NOMO-1 (cell line): ENCODE results near the gene COLEC11.
"Not testable (repeated sequence)": the region's sequence is repeated elsewhere in the genome, so short reads cannot be mapped to it uniquely, and the experiment has no call there.

Experiments used
- DNase-seq, 2 experiments: peaks; one replicate each; lab custom pipeline; 2025; ENCODE audit not compliant: unreplicated experiment in 2 of 2; lab: John Stamatoyannopoulos, UW

COLEC11 gene

GRCh38 chr2:3650140-3650920 lies 55.4 kb downstream of the COLEC11 start:
- no peak for DNase-seq

DNA sequence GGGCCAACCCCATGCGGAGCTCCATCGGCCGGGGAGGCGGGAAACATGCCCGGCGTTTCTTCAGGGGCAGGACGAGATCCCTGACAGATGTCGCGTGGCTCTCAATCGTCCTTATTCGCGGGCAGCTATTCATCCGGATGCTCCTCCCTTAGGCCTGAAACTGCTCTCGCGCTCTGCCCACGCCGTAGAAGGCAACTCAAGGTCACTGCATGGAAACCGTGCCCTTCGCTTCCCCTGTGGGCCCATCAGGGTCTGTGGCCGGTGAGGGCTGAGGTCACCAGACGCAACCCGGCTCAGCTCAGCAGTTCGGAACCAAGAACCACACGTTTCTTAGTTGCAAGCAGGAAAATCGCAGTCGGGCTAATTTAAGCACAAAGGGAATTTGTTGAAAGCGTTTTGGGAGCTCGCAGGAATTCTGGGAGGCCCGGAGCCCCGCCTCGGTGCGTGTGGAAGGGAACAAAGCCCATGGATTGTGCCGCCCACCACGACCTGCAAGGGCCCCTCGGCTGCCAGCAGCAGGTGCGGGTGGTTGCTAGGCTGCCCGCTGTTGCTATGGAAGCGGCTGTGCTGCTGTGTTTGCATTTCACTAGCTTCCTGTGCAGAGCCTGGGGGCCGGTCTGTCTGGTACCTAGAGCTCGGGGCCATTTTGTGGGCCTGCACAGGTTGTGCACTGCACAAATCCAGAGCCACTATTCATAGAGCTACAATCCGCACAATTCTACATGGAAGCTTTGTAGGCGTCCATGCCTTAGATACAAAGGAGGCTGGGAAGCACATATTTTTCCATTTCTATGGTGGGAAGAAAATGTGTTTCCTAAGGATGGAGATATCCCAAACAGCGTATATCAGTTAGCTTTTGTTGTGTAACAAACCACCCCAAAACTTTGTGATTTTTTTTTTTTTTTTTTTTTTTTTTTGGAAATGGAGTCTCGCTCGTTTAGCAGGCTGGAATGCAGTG lies 57.1 kb downstream of the COLEC11 start:
- DNase-seq = no peak

DNA sequence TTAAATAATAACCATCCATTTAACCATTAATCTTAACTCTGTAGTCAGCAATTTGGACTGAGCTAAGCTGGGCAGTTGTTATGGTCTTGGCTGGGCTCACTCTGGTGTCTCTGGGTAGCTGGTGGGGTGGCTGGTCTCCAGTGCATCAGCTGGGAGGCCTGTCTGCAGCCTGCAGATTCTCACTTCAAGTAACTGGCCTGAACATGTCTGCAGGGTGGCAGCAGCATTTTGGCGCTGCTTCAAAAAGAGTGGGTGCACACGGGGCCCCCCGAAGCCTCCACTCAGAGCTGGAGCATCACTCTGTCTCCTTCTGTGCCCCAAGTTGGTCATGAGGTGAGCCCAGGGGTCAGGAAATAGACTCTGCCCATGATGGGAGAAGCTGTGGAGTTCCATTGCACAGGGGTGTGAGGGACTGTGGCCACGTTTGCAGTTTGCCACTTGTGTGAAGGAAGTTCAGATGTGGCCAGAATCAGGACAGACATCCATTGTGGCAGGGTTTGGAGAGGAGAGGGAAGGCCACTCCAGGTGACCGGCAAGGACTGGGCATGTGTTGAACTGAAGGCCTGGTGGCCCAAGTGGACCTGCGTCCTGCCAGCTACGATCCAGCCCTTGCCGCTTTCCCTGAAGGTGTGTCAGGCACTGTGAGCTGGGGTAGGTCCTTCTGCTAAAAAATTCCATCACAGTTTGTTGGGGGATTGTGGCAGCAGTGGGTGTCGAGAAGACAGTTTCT lies 58.1 kb downstream of the COLEC11 start:
- no peak for DNase-seq

DNA sequence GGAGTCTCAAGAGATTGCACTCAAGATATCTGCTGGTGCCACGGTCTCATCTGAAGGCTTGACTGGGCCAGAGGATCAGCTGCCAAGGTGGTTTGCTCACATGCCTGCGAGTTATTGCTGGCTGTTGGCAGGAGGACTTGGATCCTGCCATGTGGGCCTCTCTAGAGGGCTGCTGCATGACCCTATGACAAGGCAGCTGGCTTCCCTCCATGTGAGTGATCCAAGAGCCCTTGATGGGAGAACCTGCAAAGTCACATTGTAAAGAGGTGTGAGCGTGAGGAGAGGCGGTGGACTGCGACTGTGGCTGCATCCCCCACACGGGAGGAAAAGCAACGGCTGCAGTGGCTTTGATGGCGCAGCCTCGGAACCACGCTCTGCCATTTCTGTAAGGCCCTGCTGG lies 59.1 kb downstream of the COLEC11 start:
- DNase-seq = no peak

GRCh38 chr2:3654531-3655225 lies 59.8 kb downstream of the COLEC11 start:
- no peak for DNase-seq

- DNase-seq = no peak
These were observed 61.2 kb downstream of the COLEC11 start for GRCh38 chr2:3655871-3656761.

GRCh38 chr2:3656762-3657721 lies 62.1 kb downstream of the COLEC11 start:
- DNase-seq = no peak

- DNase-seq = no peak
These were observed 63.0 kb downstream of the COLEC11 start, which contains the start of gene ALLC for GRCh38 chr2:3657881-3658280. Gene ALLC, plus strand, starts transcription at chr2:3658200. Its CDS starts 12,958 bp downstream, at chr2:3671158.

DNA sequence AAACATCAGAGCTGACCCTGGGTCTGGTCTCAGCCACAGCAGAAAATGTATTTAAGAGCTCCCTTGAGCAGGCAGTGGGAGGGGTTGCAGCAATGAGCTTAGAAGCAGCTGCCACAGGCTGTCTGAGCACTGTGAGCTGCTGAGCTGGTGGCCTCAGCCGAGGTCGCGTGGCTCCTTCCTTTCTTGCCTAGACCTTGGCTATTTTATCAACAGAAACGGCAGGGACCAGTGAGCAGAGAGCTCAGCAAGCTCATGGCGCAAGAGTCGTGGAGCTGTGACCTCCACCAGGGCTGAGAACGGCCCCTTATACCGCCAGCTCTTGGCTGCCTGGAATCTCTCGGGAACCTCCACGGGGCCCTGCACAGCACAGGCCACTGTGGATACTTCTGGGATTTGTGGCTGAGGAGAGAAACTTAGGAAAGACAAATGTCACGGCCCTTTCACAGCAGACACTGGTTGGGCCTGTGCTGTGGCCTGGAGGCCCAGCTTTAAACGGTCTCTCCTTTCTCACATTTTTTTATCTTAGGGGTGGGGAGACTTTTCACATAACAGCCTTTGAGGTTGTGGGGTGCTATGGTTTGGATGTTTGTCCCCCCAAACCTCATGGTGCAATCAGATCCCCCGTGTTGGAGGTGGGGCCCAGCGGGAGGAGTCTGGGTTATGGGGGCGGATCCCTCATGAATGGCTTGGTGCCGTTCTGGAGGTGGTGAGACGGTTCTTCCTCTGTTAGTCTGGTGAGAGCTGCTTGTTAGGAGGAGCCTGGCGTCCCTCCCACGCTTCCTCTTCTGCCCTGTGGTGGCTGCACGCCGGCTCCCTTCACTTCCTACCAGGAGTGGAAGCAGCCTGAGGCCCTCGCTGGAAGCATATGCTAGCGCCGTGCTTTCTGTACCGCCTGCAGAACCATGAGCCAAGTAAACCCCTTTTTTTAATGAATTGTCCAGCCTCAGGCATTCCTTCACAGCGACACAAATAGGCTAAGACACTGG lies 64.8 kb downstream of the COLEC11 start:
- DNase-seq = peak; percentile 36 to 75

GRCh38 chr2:3660640-3661039 lies 65.7 kb downstream of the COLEC11 start:
- not testable (repeated sequence) for DNase-seq

- DNase-seq = no peak
These were observed 66.3 kb downstream of the COLEC11 start for GRCh38 chr2:3661149-3661660.

DNA sequence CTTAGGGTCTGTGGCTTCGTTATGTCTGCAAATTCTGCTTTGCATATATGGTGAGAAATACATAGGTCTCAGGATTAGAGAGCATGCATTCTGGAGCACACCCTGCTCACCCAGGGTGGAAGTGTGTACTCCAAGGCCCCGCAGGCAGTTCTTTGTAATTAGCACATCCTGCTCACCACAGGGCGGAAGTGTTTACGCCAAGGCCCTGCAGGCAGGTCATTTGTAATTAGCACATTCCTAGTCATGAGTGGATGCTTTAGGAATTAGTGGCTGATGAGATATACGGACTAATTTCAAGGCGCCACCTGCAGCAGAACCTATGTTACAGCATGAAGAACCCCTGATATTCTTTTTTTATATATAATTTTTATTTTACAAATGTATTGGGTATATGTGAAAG lies 67.3 kb downstream of the COLEC11 start:
- DNase-seq = peak; percentile 77 to 84

DNA sequence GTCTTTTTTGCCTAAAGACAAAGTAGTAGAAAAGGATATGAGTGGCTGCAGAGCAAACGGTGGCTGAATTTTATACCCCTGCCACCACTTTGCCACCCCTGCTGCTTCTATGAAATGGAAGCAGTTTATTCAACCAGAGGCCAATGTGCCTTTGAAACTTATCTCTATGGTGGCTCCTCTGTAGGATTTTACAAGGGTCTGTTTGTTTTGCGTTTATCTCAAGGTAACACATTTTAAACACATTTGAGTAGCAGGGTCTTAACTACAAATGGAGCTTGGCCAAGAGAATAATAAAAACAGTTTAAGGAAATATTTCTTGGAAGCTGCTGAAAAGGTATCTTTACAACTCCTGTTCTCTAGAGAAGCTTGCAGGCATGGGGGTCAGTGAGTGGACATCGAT lies 69.2 kb downstream of the COLEC11 start:
- no peak for DNase-seq

DNA sequence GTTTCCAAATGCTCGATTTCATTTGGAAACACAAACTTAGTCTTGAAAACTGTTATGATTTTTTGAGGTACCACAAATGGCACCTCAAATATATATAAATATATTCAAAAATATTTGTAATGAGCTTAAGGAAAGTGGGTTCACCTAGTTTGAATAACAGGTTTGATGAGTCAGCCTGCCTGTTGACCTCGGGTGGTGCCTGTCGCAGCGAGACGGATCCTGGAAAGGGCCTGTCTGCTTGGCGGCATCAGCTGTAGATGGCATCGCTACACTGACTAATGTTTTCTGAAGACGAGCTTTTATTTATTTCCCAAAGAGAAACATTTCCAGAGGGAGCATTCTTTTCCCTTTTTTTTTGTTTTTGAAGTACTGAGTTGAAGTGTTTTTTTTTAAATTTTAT lies 70.0 kb downstream of the COLEC11 start:
- no peak for DNase-seq

DNA sequence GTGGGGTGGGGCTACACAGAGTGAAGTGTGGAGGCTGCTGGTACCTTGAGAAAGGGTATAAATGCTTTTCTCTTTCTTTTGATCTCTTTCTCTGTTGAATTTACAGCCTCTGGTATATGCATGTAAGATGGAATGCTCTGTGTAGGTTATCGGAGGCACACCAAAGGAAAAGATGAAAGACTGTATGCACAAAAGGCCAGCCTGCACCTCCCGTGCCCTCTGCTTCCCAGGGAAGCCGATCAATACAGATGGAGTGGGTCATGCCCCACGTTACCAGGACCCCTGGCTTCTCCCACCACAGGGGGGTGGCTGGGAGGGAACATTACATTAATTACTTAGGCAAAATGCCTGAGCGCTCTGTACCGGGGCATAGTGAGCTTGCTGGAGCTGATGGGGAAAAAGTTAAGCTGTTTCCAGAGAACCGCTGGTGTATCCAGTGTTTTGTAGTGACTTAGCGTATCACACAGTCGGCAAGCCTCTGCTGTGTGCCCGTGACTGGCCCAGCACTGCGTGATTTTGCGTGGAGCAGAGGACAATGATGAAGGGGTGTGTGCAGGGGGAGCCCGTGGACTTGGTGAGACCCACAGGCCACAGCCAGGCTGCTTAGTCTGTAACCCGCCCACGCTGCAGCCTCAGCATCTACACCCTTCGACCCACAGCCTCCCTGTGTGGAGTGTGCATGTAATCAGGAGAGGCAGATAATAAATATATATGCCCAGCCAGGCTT lies 71.1 kb downstream of the COLEC11 start:
- DNase-seq = no peak

GRCh38 chr2:3666613-3666975 lies 71.7 kb downstream of the COLEC11 start:
- DNase-seq = no peak
